OCI-LY7 (cell line): ENCODE data around the gene MEIS2. TPM values are rescaled to one million over a fixed set of nuclear protein-coding genes. Genes with fewer than 3 reads are reported as not detected.

ENCODE experiments used
- BruUV-seq: library from RNA; stranded (reverse); fragments of 400-500 nt; replicated peaks from 2 replicates; lab custom pipeline; 2021; lab: Mats Ljungman, UMichigan
- CTCF ChIA-PET: fragments of 300-600 bp; sonication (Branson Sonifier 250); formaldehyde crosslinking; loops from one replicate; lab custom pipeline; 2022; ENCODE audit warnings: antibody characterized with exemption; ENCODE audit not compliant: unreplicated experiment; lab: Charles Lee
- POLR2A ChIA-PET: fragments of 300-600 bp; sonication (Branson Sonifier 250); formaldehyde crosslinking; loops from one replicate; lab custom pipeline; 2022; ENCODE audit warnings: antibody characterized with exemption; lab: Charles Lee
- DNase-seq: peaks from one replicate; pipeline ENCODE4 v3.0.0-alpha.2; 2015; ENCODE audit warnings: low spot score
- H2AFZ ChIP-seq: fragments of 200-600 bp; sonication (generic), shearing (Covaris generic); 2 replicates; pipeline ENCODE4 v1.6.1; 2014; ENCODE audit warnings: mild to moderate bottlenecking, antibody characterized with exemption, low read length, moderate library complexity
- H3K27ac ChIP-seq: fragments of 200-600 bp; sonication (generic); 2 replicates; pipeline ENCODE4 v1.5.1; 2014; ENCODE audit warnings: mixed run types, low read depth, mild to moderate bottlenecking, moderate library complexity, low read length, inconsistent platforms; ENCODE audit not compliant: poor library complexity, severe bottlenecking
- H3K36me3 ChIP-seq: fragments of 200-600 bp; sonication (generic); 2 replicates; pipeline ENCODE4 v1.6.1; 2014; ENCODE audit warnings: mild to moderate bottlenecking, antibody characterized with exemption, low read length, moderate library complexity, mixed read lengths; ENCODE audit not compliant: insufficient read depth
- H3K4me1 ChIP-seq: fragments of 200-600 bp; sonication (generic); 2 replicates; pipeline ENCODE4 v1.5.1; 2014; ENCODE audit warnings: mild to moderate bottlenecking, low read length; ENCODE audit not compliant: insufficient read depth, poor library complexity, severe bottlenecking
- H3K4me2 ChIP-seq: fragments of 200-600 bp; sonication (generic); 2 replicates; pipeline ENCODE4 v1.6.1; 2014; ENCODE audit warnings: mild to moderate bottlenecking, low read length
- H3K4me3 ChIP-seq: fragments of 200-600 bp; sonication (generic); 2 replicates; pipeline ENCODE4 v1.5.1; 2014; ENCODE audit warnings: mild to moderate bottlenecking, low read depth, low read length; ENCODE audit not compliant: poor library complexity, severe bottlenecking
- H3K79me2 ChIP-seq: fragments of 200-600 bp; sonication (generic); 2 replicates; pipeline ENCODE4 v1.6.1; 2016; ENCODE audit warnings: low read depth, mild to moderate bottlenecking, low read length, moderate library complexity, mixed read lengths; ENCODE audit not compliant: insufficient read depth
- H3K9me2 ChIP-seq: fragments of 200-600 bp; sonication (generic); 2 replicates; pipeline ENCODE4 v1.6.1; 2016; ENCODE audit warnings: mild to moderate bottlenecking, low read length, mixed read lengths; ENCODE audit not compliant: insufficient read depth
- H3K9me3 ChIP-seq: fragments of 200-600 bp; sonication (generic); 2 replicates; pipeline ENCODE4 v1.6.1; 2014; ENCODE audit warnings: mild to moderate bottlenecking, mixed run types, low read length, mixed read lengths
- H4K20me1 ChIP-seq: fragments of 200-600 bp; sonication (generic); 2 replicates; pipeline ENCODE4 v1.6.1; 2014; ENCODE audit warnings: mild to moderate bottlenecking, antibody characterized with exemption, low read length, moderate library complexity, mixed read lengths; ENCODE audit not compliant: insufficient read depth
- CTCF ChIP-seq: fragments of 200-600 bp; sonication (generic); conservative IDR thresholded peaks from 2 replicates; pipeline ENCODE4 v1.5.1; 2014; ENCODE audit warnings: mild to moderate bottlenecking, antibody characterized with exemption, low read length, moderate library complexity, mixed read lengths
- EZH2phosphoT487 ChIP-seq: fragments of 200-600 bp; sonication (generic); IDR thresholded peaks from 2 replicates; pipeline ENCODE4 v1.6.1; 2018; ENCODE audit warnings: low read depth, borderline replicate concordance, mild to moderate bottlenecking, mixed run types, antibody characterized with exemption, low read length, moderate library complexity, mixed read lengths
- intact Hi-C: fragments of 100-400 bp; cut with micrococcal nuclease; formaldehyde crosslinking; loops from one replicate; pipeline ENCODE4 v1.10.0; 2022; ENCODE audit not compliant: unreplicated experiment
- total RNA-seq, 2 experiments: library from RNA; depleted of rRNA in 1 of 2; stranded (reverse); fragments of >200 nt in 1 of 2; shearing (Covaris generic) in 1 of 2; gene quantifications; 2 replicates each; pipeline ENCODE4 v1.2.3, GENCODE V29; 2014 to 2022

Gene MEIS2
- total RNA-seq, 2 experiments from 2014 or later, result 31.0 to 35.8 TPM

- Histone ChIP-seq H3K36me3 (no peaks in the 10 kb centered on the region), H3K4me3 (no peak overlapping the region), H3K4me1 (no peaks in the 10 kb centered on the region), H4K20me1 (no peaks in the 10 kb centered on the region), H2AFZ (no peak overlapping the region), H3K79me2 (no peaks in the 10 kb centered on the region), H3K9me2 (no peaks in the 10 kb centered on the region), H3K27ac (no peak overlapping the region), H3K4me2 (no peak overlapping the region), H3K9me3 (no peaks in the 10 kb centered on the region)
- TF ChIP-seq EZH2phosphoT487 (no peak), CTCF (no peak)
- intact Hi-C loops, result no loop called here
- ChIA-PET CTCF (no interaction called here), POLR2A (no interaction called here)
- DNase-seq, result no peak
- BruUV-seq, result no TSS peak
Measured at GRCh38 chr15:36901012-36901411, 199.3 kb downstream of the MEIS2 start.

- no peak overlapping the region for H3K4me2 ChIP-seq
- no peak for DNase-seq
- BruUV-seq, result no TSS peak
- ChIA-PET POLR2A (interaction anchor here (0.8 to 0.9 kb wide), 3 partner anchors 9 to 55 kb away, joined by 3 read pairs; no protein-coding TSS in a partner anchor), CTCF (no interaction called here)
- H2AFZ ChIP-seq, result no peak overlapping the region
- no peaks in the 10 kb centered on the region for H3K79me2 ChIP-seq
- no peak for TF ChIP-seq EZH2phosphoT487
- TF ChIP-seq CTCF, result no peak
- no peaks in the 10 kb centered on the region for H3K9me3 ChIP-seq
- H3K36me3 ChIP-seq, result peaks cover 7% of the 10 kb centered on the region; the same call in 1 of the 2 replicates
- H4K20me1 ChIP-seq, result no peaks in the 10 kb centered on the region
- no peaks in the 10 kb centered on the region for H3K4me1 ChIP-seq
- no peak overlapping the region for H3K4me3 ChIP-seq
- no peak overlapping the region for H3K27ac ChIP-seq
- intact Hi-C loops, result no loop called here
- H3K9me2 ChIP-seq, result no peaks in the 10 kb centered on the region
Measured at GRCh38 chr15:36899696-36900095, 200.7 kb downstream of the MEIS2 start.

DNA sequence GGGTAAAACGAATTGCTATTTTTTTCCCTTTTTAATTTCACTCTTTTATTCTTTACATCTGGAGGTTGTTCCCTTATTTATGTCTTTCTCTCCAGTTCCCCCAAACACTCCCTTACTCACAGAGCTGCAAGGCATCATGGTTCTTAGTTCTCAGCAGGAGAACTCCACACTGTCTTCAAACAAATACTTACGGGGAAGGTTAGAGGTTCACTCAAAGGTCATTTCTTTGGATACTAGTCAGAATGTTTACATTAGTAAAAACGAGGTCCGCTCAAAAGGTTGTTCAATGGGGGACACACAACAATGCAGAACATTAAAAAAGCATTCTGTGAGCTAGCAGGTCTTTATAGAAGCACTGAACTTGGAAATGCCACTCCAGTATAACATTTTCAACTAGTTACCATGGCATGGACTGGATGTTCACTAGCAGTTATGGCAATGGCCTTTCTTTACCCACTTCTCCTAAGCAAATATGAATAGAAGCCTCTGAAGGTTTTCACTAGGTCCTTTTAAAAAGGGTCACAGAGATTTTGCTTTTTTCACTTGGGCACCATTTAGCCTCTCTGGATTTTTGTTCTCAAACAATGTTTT, 201.7 kb downstream of the MEIS2 start:
- intact Hi-C loops, result no loop called here
- TF ChIP-seq EZH2phosphoT487 (no peak), CTCF (no peak)
- CTCF ChIA-PET, result no interaction called here

More for the DNA sequence above, 201.7 kb downstream of the MEIS2 start:
- H3K4me2 ChIP-seq, result no peak overlapping the region
- POLR2A ChIA-PET, result no interaction called here
- H3K27ac ChIP-seq, result no peak overlapping the region
- no peaks in the 10 kb centered on the region for H3K4me1 ChIP-seq
- no peaks in the 10 kb centered on the region for H3K9me3 ChIP-seq
- no peaks in the 10 kb centered on the region for H3K79me2 ChIP-seq
- no peak overlapping the region for H3K4me3 ChIP-seq
- H3K9me2 ChIP-seq, result no peaks in the 10 kb centered on the region
- no peaks in the 10 kb centered on the region for H4K20me1 ChIP-seq
- no peak overlapping the region for H2AFZ ChIP-seq
- no peak for DNase-seq
- peaks cover 8% of the 10 kb centered on the region; the same call in 1 of the 2 replicates for H3K36me3 ChIP-seq
- BruUV-seq, result no TSS peak
